Measurements from ENCODE around the gene PACRG.

DNA sequence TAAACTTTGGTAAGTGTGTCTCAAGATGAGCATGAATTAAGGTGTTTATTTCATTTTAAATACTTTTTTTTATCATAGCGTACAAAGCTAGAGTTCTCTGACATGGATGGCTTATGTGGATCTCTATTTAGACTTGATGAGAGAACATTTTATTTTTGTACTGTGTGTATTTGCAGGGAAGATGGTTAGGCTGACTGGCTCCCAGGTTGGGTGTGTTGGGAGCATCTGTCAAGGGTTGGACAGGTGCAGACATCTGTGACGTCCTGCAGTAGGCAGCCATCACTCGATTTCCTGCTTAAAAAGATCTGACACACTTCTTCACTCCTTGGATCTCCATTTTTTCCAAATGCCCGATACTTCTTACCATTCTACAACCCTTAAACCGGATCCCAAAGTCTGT is 464.8 kb downstream of the PACRG start:
- TF ChIP-seq POLR2A (IDR thresholded peaks at IDR 0.05; ENCODE audit: low read depth, low read length) (no peak), POLR2AphosphoS5 (IDR thresholded peaks at IDR 0.05; ENCODE audit: low read depth, low read length) (no peak)

All from GM12891 (cell line).